DMS 273 (cell line): ENCODE data around the gene GPANK1.
A peak's percentile ranks its signal among the peaks of the same experiment; 100 is the strongest.

Experiments
- DNase-seq: peaks from one replicate; lab custom pipeline; 2025; ENCODE audit not compliant: unreplicated experiment; lab: John Stamatoyannopoulos, UW

The GPANK1 gene

DNA sequence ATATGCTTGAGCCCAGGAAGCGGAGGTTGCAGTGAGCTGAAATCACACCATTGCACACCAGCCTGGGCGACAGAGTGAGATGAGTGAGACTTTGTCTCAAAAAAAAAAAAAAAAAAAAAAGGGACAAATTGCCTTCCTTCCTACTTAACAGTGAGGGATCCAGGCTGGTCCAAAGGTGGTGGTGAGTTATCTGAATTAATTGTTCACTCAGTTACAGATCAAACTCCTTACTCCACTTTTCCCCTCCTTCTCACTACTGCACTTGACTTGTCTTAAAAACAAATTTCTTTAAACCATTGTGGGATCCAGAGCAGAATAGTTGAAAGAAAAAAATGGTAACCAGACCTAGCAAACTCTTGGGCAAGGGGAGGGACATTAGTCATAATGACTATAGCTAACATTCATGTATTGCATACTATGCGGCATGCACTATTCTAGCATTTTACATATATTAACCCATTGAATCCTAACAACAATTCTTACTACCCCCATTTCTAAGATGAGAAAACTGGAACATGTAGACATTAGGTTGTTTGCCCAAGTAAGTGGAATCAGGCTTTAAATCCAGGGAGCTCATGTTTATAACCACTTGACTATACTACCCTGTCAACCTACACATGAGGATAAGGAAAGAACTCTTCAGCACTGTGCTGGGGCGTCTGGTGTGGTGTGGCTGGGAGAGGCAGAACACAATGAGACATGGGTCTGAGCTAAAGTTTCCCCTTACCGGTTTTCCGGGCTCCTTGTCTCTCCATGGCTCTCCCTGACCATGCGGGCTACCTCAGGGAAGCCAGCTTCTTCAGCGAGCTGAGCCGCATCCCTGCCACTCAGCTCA is 1.5 kb downstream of the GPANK1 start:
- DNase-seq = no peak

- DNase-seq = no peak
These were observed 2.6 kb downstream of the GPANK1 start for GRCh38 chr6:31662124-31662723.

- no peak for DNase-seq
These were observed 3.3 kb downstream of the GPANK1 start for GRCh38 chr6:31661262-31662123.

- peak; percentile 95 for DNase-seq
These were observed 4.2 kb downstream of the GPANK1 start, which contains the start of gene C6orf47 for GRCh38 chr6:31660381-31661261. C6orf47 (minus strand) TSS chr6:31660778; CDS start chr6:31659947, 831 bp downstream.

GRCh38 chr6:31659649-31660380 is 5.0 kb downstream of the GPANK1 start:
- DNase-seq = no peak

GRCh38 chr6:31658983-31659648 is 5.7 kb downstream of the GPANK1 start:
- DNase-seq = no peak

- DNase-seq = no peak
These were observed 6.6 kb downstream of the GPANK1 start for GRCh38 chr6:31658158-31658688.

DNA sequence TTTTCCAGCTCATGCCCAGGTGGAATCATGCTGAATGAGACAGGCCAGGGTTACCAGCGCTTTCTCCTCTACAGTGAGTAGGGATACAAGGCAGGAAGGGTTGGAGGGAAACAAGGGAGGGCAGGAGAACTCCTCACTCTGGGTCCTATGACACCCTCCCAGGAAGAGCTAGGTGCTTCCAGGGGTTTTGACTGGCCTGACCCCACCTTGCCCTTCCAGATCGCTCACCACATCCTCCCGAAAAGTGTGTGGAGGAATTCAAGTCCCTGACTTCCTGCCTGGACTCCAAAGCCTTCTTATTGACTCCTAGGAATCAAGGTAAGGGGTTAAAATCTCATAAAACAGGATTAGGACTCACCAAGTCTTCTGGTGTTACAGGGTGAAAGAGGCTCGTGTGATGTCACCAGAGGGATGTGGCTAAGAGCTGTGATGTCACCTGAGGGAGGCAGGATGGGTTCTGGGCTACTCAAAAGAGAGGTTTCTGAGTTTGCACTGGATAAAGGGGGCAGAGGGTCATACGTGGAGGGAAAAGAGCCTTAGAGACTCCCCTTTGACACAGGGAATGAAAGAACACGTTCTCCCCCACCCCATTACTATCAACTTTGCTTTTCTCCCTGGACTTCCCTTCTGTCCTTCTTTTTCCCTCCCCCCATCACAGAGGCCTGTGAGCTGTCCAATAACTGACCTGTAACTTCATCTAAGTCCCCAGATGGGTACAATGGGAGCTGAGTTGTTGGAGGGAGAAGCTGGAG is 7.2 kb downstream of the GPANK1 start:
- DNase-seq = no peak

DNA sequence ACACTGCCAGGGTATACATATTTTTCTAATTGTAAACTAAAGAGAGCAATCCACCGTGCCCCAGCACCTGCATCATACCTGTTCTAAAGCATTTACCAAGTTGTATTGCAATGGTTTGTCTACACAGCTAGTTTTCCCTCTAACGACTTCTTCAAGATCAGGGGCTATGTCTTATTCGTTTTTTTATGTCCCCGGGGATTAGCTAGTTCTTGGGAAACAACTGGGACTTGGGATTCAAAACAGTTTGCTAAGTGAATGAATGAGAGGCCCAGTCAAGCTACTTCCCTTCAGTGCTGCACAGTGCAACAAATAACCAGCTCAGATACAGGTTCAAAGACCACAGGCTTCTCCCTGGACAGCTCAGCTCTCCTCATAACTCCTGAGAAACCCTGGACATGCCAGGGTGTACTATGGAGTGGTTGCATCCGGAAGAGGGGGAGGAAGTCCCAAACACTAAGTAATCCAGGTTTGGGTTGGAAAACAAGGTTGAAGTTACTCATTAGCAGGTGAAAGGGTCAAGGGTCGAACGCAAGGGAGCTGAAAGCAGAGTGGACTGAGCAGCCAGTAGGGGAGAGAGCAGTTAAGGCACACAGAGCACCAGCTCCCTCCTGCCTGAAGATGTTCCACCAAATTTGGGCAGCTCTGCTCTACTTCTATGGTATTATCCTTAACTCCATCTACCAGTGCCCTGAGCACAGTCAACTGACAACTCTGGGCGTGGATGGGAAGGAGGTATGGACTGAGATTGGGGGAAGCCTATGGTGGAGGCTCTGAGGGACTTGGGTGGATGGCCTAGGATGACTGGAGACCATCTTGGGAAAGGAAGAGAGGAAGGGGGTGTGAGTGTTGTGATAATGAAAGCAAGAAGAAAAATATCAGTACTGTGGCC is 9.2 kb downstream of the GPANK1 start, which contains the start of gene APOM:
TSS of gene APOM (plus strand) at position 546 of the 889 bp plus-strand sequence. CDS start at position 619, 73 bp downstream.
- no peak for DNase-seq

GRCh38 chr6:31654574-31655348 is 10.0 kb downstream of the GPANK1 start:
- no peak for DNase-seq

DNA sequence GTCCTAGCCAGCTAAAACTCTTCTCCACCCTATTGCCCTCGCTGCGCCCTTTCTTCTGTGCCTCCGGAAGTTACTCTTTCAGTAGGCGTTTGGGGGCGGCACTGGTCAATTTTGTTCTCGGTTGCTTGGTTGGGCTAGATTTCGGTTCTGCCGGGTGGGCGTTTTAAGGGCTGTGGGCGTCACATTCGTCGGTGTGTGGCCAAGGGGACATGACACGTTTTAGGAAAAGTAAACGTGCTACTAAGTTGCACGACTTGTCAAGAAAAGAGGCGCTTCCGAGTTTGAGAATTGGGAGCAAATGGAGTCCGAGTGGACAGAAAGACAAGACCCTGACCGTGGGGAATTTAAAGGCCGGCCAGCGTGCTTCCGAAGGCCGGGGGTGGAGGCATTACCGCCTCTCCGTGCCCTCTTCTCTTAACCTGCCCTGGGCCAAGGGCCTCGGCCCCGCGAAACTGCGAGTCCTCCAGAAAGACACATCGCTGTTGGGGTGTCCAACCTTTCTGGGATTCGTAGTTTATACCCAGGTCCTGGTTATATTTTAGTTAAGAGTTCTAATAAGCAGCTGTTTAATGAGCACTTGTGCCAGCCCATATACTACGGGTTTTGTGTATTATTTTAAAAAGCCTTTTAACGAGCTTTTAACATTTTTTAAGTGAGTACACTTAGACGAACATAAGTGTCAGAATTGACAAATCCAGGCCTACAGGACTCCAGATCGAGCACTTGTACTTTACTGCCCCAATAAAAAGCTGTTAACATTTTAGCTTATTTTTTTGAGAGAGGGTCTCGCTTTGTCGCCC is 11.7 kb downstream of the GPANK1 start:
- DNase-seq = peak; percentile 99

DNA sequence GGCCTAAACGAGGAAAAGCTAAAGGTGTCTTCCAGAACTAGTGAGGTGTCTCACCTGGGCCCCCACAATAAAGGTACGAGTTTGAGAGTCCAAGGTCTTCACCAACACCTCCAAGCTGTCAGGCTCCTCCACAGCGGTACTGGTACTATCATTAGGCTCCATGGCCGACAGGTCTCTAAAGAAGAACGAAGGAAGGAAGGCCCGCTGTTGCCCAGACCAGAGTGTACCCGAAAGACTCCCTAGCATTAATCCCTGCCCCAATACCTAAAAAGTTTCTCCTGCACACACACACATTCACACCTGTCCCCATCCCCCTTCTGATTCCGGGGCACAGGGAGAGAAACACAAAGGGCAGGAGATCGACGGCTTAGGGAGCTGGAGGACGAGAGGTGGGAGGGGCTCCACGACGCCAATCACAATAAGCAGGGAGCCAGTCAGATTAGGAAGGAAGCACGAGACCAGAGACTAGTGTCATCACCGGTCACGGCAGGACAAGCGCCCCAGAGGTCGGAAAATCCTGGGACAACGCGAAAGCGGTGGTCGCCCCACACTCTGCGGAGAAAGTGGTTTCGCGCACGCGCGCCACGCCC is 13.1 kb downstream of the GPANK1 start:
- DNase-seq = peak; percentile 91

DNA sequence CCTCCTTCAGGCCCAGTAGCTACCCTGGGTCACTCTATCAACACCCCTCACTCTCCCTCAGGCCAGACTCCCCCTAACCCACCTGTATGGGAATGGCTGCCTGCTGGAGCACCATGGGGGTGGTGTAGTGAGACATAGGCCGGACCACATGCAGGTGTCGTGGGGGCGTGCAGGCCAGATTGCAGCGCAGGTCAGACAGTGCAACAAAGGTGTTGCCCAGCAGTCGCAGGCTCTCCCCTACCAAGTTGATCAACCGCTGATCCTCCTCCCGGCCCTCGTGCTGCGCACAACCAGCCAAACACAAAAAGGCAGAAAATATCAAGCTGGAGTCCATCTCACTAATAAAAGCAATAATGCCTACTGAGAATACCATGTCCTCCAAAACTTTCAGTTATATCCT is 19.5 kb downstream of the GPANK1 start:
- DNase-seq = no peak

DNA sequence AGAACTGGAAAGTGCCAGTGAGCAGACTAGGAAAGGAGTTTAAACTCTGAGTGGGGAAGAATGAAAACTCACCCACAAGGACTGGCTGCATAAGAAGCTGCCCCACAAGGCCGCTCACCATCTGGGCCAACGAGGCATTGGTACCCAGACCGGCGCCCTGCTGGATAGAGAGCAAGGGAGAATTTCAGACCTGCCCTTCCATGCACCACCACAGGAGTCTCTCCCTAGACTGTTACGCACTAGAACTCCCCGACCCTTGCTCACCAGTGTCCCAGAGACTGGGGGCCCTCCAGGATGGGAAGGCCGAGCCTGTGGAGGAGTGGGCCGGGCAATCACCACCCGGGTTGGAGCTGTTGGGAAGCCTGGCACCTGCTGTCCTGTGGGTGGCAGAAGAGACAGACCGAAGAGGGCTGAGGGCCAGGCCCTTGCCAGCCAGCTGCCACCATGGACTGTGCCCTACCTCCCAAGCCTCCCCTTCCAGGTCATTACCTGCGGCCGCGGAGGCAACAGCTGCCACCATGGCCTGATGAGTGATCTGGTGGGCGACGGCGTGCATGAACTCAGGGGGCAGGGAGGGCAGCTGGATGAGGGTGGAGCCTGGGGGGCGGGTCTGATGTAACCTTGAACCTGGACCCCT is 20.9 kb downstream of the GPANK1 start:
- DNase-seq = peak; percentile 48
